ENCODE measurements around the gene CLIC6.

Gene CLIC6

GRCh38 chr21:34648739-34649297 lies 20.0 kb upstream of the CLIC6 start:
- Histone ChIP-seq H3K4me3 (ENCODE audit: low read depth, low read length) (no peak overlapping the region), H3K27ac (no peak overlapping the region), H3K27me3 (replicated peaks) (peaks cover 24% of the 10 kb centered on the region), H3K36me3 (replicated peaks) (no peaks in the 10 kb centered on the region)
- in situ Hi-C loops (cut with HindIII; ENCODE audit: low pct_ligation_motif_present, low sequenced_read_pairs) = no loop called here
- no peak for DNase-seq
- TF ChIP-seq CTCF (IDR thresholded peaks at IDR 0.05; ENCODE audit: low read depth, low read length, missing control alignments) = no peak

GRCh38 chr21:34649400-34649799 lies 19.4 kb upstream of the CLIC6 start:
- no peak for DNase-seq
- H3K27ac ChIP-seq = no peak overlapping the region
- in situ Hi-C loops (cut with HindIII; ENCODE audit: low pct_ligation_motif_present, low sequenced_read_pairs) = no loop called here
- no peak for TF ChIP-seq CTCF (IDR thresholded peaks at IDR 0.05; ENCODE audit: low read depth, low read length, missing control alignments)
- peaks cover 24% of the 10 kb centered on the region for H3K27me3 ChIP-seq (replicated peaks)
- H3K36me3 ChIP-seq (replicated peaks) = no peaks in the 10 kb centered on the region
- no peak overlapping the region for H3K4me3 ChIP-seq (ENCODE audit: low read depth, low read length)

- no peak for TF ChIP-seq CTCF (IDR thresholded peaks at IDR 0.05; ENCODE audit: low read depth, low read length, missing control alignments)
- Histone ChIP-seq H3K4me3 (ENCODE audit: low read depth, low read length) (no peak overlapping the region), H3K27me3 (replicated peaks) (peaks cover 31% of the 10 kb centered on the region), H3K27ac (no peak overlapping the region), H3K36me3 (replicated peaks) (no peaks in the 10 kb centered on the region)
- DNase-seq = no peak
- in situ Hi-C loops (cut with HindIII; ENCODE audit: low pct_ligation_motif_present, low sequenced_read_pairs) = no loop called here
These were observed 17.8 kb upstream of the CLIC6 start for GRCh38 chr21:34650861-34651431.

GRCh38 chr21:34651642-34652041 lies 17.2 kb upstream of the CLIC6 start:
- H3K27me3 ChIP-seq (replicated peaks) = peaks cover 29% of the 10 kb centered on the region
- in situ Hi-C loops (cut with HindIII; ENCODE audit: low pct_ligation_motif_present, low sequenced_read_pairs) = no loop called here
- TF ChIP-seq CTCF (IDR thresholded peaks at IDR 0.05; ENCODE audit: low read depth, low read length, missing control alignments) = no peak
- H3K36me3 ChIP-seq (replicated peaks) = no peaks in the 10 kb centered on the region
- H3K4me3 ChIP-seq (ENCODE audit: low read depth, low read length) = no peak overlapping the region
- no peak overlapping the region for H3K27ac ChIP-seq
- DNase-seq = no peak

DNA sequence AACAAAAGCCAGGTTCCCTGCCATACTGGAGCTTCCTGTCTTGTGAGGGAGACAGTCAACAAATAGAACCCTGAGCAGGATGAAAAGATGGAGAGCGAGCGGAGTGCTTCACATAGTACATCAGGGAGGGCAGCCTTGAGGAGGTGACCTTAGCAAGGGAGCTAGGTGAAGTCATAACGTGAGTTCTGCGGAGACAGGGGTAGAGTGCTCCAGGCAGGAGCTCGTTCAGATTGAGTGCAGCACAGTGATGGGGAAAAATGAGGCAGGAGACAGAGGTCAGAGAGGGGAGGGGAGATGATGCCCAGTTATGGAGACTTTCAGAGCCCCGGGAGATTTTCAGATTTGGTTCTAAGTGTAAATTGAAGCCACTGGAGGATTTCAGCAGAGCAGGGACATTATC lies 15.3 kb upstream of the CLIC6 start:
- no peak for TF ChIP-seq CTCF (IDR thresholded peaks at IDR 0.05; ENCODE audit: low read depth, low read length, missing control alignments)
- H3K27me3 ChIP-seq (replicated peaks) = peaks cover 27% of the 10 kb centered on the region
- DNase-seq = no peak
- H3K36me3 ChIP-seq (replicated peaks) = no peaks in the 10 kb centered on the region
- no peak overlapping the region for H3K27ac ChIP-seq
- in situ Hi-C loops (cut with HindIII; ENCODE audit: low pct_ligation_motif_present, low sequenced_read_pairs) = no loop called here
- no peak overlapping the region for H3K4me3 ChIP-seq (ENCODE audit: low read depth, low read length)

DNA sequence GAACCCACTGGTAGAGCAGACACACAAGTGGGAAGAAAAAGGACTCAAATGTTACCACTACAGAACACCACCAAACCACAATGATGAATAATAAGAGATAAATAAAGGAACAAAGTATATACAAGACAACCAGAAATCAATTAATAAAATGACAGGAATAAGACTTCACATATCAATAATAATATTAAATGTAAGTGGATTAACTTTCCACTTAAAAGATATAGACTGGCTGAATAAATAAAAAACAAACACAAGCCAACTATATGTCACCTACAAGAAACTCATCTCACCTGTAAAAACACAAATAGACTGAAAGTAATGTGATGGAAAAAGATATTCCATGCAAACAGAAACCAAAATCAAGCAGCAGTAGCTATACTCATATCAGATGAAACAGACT lies 6.9 kb upstream of the CLIC6 start:
- H3K27me3 ChIP-seq (replicated peaks) = peaks cover 6% of the 10 kb centered on the region
- in situ Hi-C loops (cut with HindIII; ENCODE audit: low pct_ligation_motif_present, low sequenced_read_pairs) = no loop called here

More for the DNA sequence above, 6.9 kb upstream of the CLIC6 start:
- DNase-seq = no peak
- H3K4me3 ChIP-seq (ENCODE audit: low read depth, low read length) = no peak overlapping the region
- no peak overlapping the region for H3K27ac ChIP-seq
- no peaks in the 10 kb centered on the region for H3K36me3 ChIP-seq (replicated peaks)
- no peak for TF ChIP-seq CTCF (IDR thresholded peaks at IDR 0.05; ENCODE audit: low read depth, low read length, missing control alignments)

All from brain microvascular endothelial cell (primary cell).